Activated naive CD4-positive, alpha-beta T cell (primary cell): ENCODE measurements around the gene FCRL5.
"Not testable (repeated sequence)": the region's sequence is repeated elsewhere in the genome, so short reads cannot be mapped to it uniquely, and the experiment has no call there.

Experiments
- DNase-seq, 4 experiments: peaks; one replicate each; lab custom pipeline; 2025; lab: John Stamatoyannopoulos, UW

FCRL5 gene

DNA sequence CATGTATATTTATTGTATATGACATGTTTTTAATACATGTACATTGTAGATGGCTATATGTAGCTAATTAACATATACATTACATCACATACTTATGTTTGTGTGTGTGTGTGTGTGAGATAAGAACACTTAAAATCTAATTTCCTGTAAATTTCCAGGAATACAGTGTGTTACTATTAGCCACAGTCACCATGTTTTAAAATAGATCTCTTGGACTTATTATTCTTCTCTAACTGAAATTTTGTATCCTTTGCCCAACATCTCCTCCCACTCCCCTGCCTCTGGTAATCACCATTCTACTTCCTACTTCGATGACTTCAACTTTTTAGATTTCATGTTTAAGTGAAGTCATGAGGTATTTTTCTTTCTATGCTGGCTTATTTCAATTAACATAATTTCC is 64.8 kb downstream of the FCRL5 start:
- no peak for DNase-seq

DNA sequence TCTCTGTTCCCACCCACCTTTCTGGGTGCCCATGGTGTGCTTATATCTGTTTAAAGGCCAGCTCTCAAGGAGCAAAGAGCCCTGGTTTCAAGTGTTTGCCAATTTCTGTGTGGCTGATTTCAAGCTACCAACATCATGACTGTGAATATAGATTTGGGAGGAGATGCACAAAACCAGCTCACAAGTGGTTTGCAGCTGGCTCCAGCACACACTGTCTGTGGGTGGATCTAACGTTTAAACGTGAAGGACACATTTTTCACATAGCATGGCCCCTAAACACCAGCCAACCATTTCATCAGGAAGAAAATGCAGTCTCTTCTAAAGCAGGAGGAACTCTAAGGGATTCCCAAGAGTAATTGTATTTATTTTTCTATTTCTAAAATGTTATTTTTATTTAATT is 65.2 kb downstream of the FCRL5 start:
- no peak for DNase-seq

DNA sequence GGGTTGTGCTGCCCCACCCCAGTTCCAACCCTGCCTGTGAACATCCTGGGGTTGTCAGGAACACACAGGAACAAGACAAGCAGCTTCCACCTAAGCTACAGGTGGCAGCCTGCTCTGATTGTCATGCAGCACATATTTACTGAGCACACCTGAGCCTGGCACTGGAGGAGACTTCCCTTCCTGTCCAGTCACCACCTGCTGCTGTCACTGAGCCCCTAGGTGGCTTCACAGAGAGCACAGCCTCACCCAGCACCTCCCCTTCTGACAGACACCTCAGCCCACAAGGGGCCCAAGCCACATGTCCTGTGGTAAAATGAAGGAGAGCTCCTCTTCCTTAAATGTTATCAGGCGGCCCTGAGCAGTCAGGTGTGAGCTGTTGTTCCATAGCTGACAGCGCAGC is 65.9 kb downstream of the FCRL5 start:
- DNase-seq = not testable (repeated sequence)

DNA sequence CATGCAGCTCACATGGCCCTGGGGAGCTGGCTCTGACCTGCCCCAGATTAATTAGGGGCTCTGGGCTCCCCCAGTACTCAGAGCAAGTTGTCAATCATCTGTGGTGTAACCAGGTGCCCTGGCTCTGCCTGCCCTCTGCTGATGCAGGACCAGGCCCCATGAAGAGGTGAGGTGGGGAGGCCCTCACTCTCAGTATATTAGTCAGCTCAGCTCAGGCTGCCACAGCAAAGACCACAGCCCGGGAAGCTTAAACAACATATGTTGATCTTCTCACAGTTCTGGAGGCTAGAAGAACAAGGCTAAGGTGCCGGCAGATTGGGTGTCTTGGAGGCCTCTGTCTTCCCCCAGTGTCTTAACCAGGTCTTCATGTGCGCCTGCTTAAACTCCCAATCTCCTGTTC is 66.5 kb downstream of the FCRL5 start:
- no peak for DNase-seq

DNA sequence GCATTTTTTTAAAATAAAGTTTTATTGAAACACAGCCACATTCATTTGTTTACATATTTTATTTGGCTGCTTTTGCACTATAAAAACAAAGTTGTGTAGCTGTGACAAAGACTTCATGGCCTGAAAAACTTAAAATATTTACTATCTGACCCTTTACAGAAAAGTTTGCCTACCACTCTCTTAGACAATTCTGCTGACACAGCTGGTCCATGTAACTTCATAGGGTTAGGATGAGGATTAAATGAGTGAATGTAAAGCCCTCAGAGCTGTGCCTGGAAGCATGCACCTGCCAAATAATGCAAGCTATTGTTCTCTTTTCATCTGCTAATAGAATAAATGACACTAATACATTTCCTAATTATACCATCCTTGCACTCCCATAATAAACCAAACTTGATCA is 67.7 kb downstream of the FCRL5 start:
- no peak for DNase-seq

DNA sequence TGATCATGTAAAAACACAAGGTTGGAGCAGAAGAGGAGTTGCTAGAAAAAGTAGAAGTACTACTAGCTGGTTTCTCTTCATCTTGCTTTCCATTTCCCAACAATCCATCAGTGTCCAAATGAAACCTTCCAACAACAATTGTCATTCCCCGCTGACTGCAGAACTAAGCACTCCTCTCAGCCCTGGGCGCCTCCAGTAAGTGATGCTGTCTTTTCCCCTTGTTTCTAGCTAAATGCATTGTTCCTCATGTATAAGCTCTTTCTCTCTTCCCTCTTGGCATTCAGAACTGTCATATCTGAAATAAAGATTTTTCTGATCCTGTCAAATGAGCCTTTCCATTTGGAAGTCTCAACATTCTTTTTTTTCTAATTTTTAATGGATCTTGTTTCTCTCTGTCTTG is 68.7 kb downstream of the FCRL5 start:
- no peak for DNase-seq

DNA sequence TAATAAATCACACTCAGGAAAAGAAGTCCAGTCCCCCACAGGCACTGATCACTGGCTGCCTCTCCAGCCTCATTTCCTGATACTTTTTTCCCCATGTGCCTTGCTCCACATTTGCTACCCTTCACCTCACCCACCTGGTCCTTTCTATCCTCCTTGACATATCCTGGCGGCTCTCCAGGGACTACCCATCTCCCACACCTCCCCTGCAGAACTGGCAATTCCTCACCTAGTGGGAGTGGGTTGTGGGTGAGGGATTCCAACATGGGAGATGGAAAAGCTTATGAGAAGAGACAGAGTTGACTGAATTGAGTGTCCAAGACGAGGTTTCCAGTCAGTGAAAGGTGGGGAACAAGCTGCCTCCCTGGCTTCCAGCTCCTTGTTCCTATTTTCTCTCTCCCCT is 69.6 kb downstream of the FCRL5 start:
- DNase-seq = no peak

DNA sequence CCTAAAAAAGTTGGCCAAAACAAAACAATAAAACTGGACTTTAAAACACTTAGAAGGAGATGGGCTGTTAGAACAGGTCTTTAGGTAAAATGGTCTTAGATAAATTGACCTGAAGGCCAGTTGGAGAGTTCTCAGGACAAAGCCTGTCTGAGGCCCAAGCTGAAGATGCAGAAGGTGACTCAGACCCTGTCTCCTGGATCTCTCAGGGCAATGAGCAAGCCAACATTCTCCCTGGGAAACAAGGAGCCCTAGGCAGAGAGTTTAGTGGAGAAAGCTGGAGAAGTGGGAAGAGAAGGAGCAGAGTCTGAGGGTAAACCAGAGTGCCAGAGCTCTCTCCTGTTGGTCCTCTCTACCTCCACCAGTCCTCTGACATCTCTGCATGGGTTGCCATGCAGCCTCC is 70.1 kb downstream of the FCRL5 start:
- DNase-seq = no peak

DNA sequence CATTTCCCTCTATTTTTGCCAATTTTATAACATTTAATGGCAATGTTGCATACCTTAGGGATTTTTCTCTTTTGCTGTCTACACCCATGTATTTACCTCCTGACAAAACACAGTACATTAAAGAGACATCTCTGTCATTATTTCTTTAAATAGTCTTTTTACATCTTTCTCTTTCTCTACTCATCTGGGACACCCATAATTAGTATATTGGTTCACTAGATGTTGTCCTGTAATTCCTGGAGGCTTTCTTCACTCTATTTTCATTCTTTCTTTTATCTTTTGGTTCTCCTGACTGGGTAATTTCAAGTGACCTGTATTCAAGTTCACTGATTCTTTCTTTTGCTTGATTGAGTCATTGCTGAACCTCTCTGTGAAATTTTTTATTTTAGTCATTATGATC is 74.3 kb downstream of the FCRL5 start:
- no peak for DNase-seq

DNA sequence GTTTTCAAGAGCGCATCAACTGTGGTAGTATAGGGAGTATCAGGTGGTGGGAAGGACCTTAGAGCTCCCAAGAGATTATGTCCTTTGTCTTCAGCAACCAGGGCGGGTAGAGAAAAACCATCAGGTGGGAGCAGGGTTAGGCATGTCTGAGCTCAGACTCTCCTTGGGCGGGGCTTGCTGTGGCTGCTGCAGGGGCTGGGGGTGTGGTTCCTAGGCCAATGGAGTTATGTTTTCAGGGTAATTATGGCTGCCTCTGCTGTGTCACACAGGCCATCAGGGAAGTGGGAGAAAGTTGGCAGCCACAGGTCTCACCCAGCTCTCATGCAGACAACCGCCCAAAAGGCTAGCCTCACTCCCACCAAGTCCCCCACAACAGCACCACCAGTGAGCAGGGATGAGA is 74.9 kb downstream of the FCRL5 start:
- no peak for DNase-seq

DNA sequence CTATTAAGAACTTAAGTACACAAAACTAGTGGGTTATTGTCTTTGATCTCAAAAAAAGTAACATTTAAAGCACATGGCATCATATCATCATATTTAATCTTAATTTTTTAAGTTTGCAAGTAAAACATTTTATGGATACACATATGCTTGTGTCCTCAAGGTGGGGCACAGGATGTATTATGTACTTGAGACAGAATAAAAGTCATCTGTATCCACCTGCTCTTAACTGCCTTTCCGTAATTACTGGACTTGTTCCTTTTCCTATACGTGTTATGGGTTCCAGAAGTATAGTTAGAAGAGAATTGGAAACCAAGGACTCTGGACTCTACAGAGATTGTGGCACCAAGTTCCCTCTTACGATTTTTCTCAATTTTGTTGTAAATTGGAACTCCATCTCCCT is 79.4 kb downstream of the FCRL5 start:
- DNase-seq = no peak

DNA sequence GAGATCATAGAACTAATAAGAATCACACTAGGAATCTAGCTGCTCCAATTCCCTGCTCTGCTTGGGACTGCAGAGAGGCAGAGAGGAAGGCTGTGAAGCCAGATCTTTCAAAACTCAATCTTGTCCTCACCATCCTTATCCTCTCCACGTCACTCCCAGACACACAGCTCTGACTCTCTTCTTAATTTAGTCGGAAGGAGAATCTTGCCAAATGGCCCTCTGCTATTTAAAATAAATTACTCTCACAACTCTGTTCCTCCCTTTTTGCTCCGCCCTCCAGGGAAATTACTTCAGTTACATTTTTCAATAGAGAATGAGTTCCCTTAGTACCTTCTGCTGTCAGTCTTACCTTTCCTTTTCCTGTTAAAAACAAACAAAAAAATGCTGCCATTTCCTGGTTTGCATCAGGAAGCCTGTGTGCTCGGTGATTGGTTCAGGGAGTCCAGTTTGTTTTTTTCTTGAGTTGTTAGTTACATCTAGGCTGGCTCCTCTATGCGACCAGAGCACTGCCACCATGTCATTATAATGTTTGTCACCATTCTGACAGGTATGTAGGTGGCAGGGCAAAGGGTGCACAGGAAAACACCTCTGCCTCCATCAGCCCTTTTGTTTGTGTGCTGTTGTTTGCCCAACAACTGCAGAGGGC is 80.1 kb downstream of the FCRL5 start:
- no peak for DNase-seq

DNA sequence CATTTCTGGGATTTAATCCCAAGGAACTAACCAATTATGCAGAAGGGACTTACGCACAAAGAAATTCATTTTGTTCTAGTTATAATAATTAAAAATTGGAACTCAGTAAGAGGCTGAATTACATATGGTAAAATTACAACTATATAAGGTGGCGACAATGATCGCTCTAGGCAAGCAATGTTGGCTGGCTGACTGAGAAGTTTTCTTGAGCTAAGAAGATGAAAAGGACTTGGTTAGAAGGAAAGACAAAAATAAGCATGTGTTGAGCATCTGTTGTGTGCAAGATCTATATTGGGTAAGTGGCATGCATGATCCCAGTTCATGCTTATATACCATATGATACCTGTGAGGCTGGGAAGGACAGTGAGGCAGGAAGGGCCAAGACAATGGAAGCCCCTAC is 80.8 kb downstream of the FCRL5 start:
- DNase-seq = no peak

DNA sequence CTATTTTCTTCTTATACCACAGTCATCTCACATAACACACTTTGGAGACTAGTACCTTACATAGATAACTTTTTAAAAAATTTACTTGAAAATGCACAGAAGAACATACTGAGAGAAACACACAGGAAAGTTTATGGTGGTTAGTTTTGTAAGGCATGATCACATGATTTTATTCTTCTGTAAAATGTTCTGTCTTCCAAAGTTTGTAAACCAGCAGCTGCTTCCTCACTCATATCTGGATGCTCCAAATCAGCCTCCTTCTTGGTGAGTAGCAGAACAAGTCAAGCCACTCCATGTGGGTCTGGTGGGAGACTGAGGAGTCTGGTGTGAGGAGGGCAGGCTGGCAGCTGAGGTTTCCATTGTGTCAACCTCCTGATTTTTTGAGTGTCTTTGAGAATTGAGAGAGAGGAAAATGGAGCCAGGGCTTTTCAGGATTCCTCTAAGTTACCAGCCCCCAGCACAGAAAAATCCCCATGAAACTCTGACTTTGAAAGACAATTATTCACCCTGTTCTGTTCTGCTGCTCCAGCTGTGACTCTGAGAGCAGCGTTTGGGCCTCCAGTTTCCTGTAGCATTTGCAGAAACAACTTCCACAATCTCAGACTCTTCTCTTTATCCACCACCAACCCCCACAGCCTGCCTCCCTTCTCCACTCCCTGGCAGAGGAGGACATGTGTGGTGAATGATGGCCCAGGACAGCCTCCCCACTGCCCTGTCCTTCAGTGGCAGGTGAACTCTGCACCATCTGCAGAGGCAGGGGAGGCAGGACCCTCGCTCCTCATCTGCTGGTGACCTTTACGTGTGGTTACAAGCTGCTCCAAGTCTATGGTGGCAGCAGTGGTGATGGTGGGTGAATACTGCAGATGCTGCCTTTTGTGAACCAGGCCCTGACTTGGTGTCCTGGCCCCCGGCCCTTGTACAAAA is 82.3 kb downstream of the FCRL5 start:
- DNase-seq = no peak

DNA sequence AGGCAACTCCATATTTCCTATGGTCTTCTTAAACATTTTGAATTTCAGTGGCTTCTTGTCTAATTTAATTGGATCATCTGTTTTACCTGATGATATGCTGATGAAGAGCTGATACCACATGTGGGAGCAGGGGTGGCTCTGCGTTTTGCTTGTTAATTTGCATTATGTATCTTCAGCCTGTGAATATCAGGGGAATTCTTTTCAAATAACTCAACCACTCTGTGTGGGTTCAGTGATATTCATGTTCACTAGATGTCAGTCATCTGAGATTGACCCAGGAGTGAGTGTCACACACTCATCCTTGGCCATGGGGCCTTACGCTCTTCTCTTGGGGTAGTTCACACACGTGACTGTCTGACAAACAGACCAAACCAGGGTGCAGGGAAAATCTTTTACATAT is 83.0 kb downstream of the FCRL5 start:
- no peak for DNase-seq

DNA sequence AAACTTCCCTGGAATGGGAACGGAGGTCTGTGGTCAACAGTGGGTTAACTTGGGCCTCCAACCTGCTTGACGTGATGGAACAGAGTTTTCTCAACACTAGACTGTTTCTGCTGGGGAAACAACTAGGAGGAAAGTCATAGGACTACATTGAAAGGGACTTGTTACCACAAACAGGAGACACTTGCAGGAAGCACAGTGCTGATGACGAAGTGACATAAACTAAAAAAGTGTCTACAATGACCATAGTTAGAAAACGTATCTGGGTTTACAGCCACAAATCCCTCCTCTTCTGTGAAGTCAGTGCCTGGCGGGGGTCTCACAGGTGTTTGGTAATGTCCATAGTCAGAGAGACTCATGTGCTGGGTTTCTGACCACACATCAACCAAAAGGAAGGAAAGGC is 86.3 kb downstream of the FCRL5 start:
- no peak for DNase-seq
